ENCODE data around the gene PLA2G4E. TPM values are rescaled to one million over a fixed set of nuclear protein-coding genes. Genes with fewer than 3 reads are reported as not detected.

The PLA2G4E gene
- polyA plus RNA-seq, 1 donor (not counting 4 experiments of a cell fraction or from before 2014, with no cell fraction given), result 3.5 TPM

- Histone ChIP-seq H3K4me3 (ENCODE audit: control insufficient read depth in 2 of 3, extremely low read depth in 1 of 3, insufficient read depth in 2 of 3, low read depth in 1 of 3, low read length in 3 of 3) (no peak overlapping the region), H3K9me1 (ENCODE audit: control insufficient read depth, extremely low read depth, insufficient read depth, low read length) (no peaks in the 10 kb centered on the region), H3K9ac (ENCODE audit: control insufficient read depth, extremely low read depth, insufficient read depth, low read length) (no peak overlapping the region), H3K4me2 (ENCODE audit: control insufficient read depth, extremely low read depth, insufficient read depth, low read depth, low read length) (no peak overlapping the region), H3K9me3 (ENCODE audit: control insufficient read depth, low read depth, low read length) (no peaks in the 10 kb centered on the region), H3K36me3 (ENCODE audit: control insufficient read depth in 2 of 2, extremely low read depth in 1 of 2, insufficient read depth in 2 of 2, low read length in 2 of 2) (no peaks in the 10 kb centered on the region), H4K20me1 (ENCODE audit: control insufficient read depth, extremely low read depth, insufficient read depth, low read length) (no peaks in the 10 kb centered on the region), H2AFZ (ENCODE audit: control insufficient read depth, low read length) (no peak overlapping the region), H3K4me1 (ENCODE audit: control insufficient read depth, extremely low read depth, insufficient read depth, low read length) (no peaks in the 10 kb centered on the region), H3K27ac (ENCODE audit: control insufficient read depth, insufficient read depth, low read length) (no peak overlapping the region), H3K27me3 (ENCODE audit: control insufficient read depth, extremely low read depth, insufficient read depth, low read length) (no peaks in the 10 kb centered on the region), H3K79me2 (ENCODE audit: control insufficient read depth, insufficient read depth, low read length) (no peaks in the 10 kb centered on the region)
- dilution Hi-C loops (cut with MboI; ENCODE audit: extremely low pct_ligation_motif_present, low sequenced_read_pairs), result no loop called here
- no peak for DNase-seq (ENCODE audit: low read depth, low spot score)
- TF ChIP-seq CTCF (optimal IDR thresholded peaks at IDR 0.05 in 1 of 3, IDR thresholded peaks at IDR 0.05 in 1 of 3, conservative IDR thresholded peaks at IDR 0.05 in 1 of 3; ENCODE audit: extremely low read depth in 1 of 3, insufficient read depth in 2 of 3, low read length in 3 of 3), result no peak
- no peak for TF ChIP-seq EZH2 (IDR thresholded peaks at IDR 0.05; ENCODE audit: low read length)
- FAIRE-seq, result no peak
Measured at GRCh38 chr15:42068601-42069000, 47.8 kb upstream of the PLA2G4E start.

GRCh38 chr15:42066764-42067415 is 46.0 kb upstream of the PLA2G4E start:
- H3K27me3 ChIP-seq (ENCODE audit: control insufficient read depth, extremely low read depth, insufficient read depth, low read length), result no peaks in the 10 kb centered on the region
- no peaks in the 10 kb centered on the region for H3K4me1 ChIP-seq (ENCODE audit: control insufficient read depth, extremely low read depth, insufficient read depth, low read length)
- DNase-seq (ENCODE audit: low read depth, low spot score), result no peak
- H3K36me3 ChIP-seq (ENCODE audit: control insufficient read depth in 2 of 2, extremely low read depth in 1 of 2, insufficient read depth in 2 of 2, low read length in 2 of 2), result no peaks in the 10 kb centered on the region
- no peaks in the 10 kb centered on the region for H3K9me3 ChIP-seq (ENCODE audit: control insufficient read depth, low read depth, low read length)
- dilution Hi-C loops (cut with MboI; ENCODE audit: extremely low pct_ligation_motif_present, low sequenced_read_pairs), result no loop called here
- H3K4me3 ChIP-seq (ENCODE audit: control insufficient read depth in 2 of 3, extremely low read depth in 1 of 3, insufficient read depth in 2 of 3, low read depth in 1 of 3, low read length in 3 of 3), result no peak overlapping the region
- H2AFZ ChIP-seq (ENCODE audit: control insufficient read depth, low read length), result no peak overlapping the region
- no peak for FAIRE-seq
- TF ChIP-seq CTCF (optimal IDR thresholded peaks at IDR 0.05 in 1 of 3, IDR thresholded peaks at IDR 0.05 in 1 of 3, conservative IDR thresholded peaks at IDR 0.05 in 1 of 3; ENCODE audit: extremely low read depth in 1 of 3, insufficient read depth in 2 of 3, low read length in 3 of 3), result no peak
- TF ChIP-seq EZH2 (IDR thresholded peaks at IDR 0.05; ENCODE audit: low read length), result no peak
- H3K27ac ChIP-seq (ENCODE audit: control insufficient read depth, insufficient read depth, low read length), result no peak overlapping the region
- H4K20me1 ChIP-seq (ENCODE audit: control insufficient read depth, extremely low read depth, insufficient read depth, low read length), result no peaks in the 10 kb centered on the region
- H3K9ac ChIP-seq (ENCODE audit: control insufficient read depth, extremely low read depth, insufficient read depth, low read length), result no peak overlapping the region
- H3K4me2 ChIP-seq (ENCODE audit: control insufficient read depth, extremely low read depth, insufficient read depth, low read depth, low read length), result no peak overlapping the region
- H3K9me1 ChIP-seq (ENCODE audit: control insufficient read depth, extremely low read depth, insufficient read depth, low read length), result no peaks in the 10 kb centered on the region
- no peaks in the 10 kb centered on the region for H3K79me2 ChIP-seq (ENCODE audit: control insufficient read depth, insufficient read depth, low read length)

All from keratinocyte (primary cell).